SK-N-SH treated with all-trans-retinoic acid at 6 μM for 48 hours (cell line): Measurements from ENCODE around the gene TBXAS1.

ENCODE experiments used
- ATAC-seq: fragments of 200-7000 bp; cut with Tn5 transposase; 3 replicates; pipeline ENCODE4 v1.9.1; 2020; ENCODE audit warnings: mild to moderate bottlenecking, moderate library complexity
- ARNTL ChIP-seq: fragments of 450-650 bp; formaldehyde crosslinking; IDR thresholded peaks from 2 replicates; pipeline ENCODE4 v1.5.0; 2020; ENCODE audit warnings: low read depth, mild to moderate bottlenecking, moderate library complexity, borderline replicate concordance
- BACH2 ChIP-seq: fragments of 250-450 bp; sonication (Bioruptor Pico); IDR thresholded peaks from 2 replicates; pipeline ENCODE4 v1.9.0; 2021; ENCODE audit warnings: mild to moderate bottlenecking, borderline replicate concordance
- CREB5 ChIP-seq: fragments of 250-450 bp; sonication (Bioruptor Pico); IDR thresholded peaks from 2 replicates; pipeline ENCODE4 v1.5.1; 2020; ENCODE audit warnings: low read depth, mild to moderate bottlenecking, moderate library complexity
- CSDC2 ChIP-seq: fragments of 250-450 bp; sonication (Bioruptor Pico); IDR thresholded peaks from 2 replicates; pipeline ENCODE4 v1.5.0; 2020; ENCODE audit warnings: mild to moderate bottlenecking, moderate library complexity
- CSRNP3 ChIP-seq: fragments of 250-450 bp; sonication (Bioruptor Pico); IDR thresholded peaks from 2 replicates; pipeline ENCODE4 v1.5.1; 2021; ENCODE audit warnings: mild to moderate bottlenecking, moderate library complexity
- ESRRG ChIP-seq: fragments of 250-450 bp; sonication (Bioruptor Pico); IDR thresholded peaks from 2 replicates; pipeline ENCODE4 v1.6.1; 2021; ENCODE audit warnings: mild to moderate bottlenecking
- GLIS3 ChIP-seq: fragments of 250-450 bp; sonication (Bioruptor Pico); IDR thresholded peaks from 2 replicates; pipeline ENCODE4 v1.5.0; 2020; ENCODE audit warnings: mild to moderate bottlenecking, moderate library complexity
- ISL1 ChIP-seq: fragments of 250-450 bp; sonication (Bioruptor Pico); IDR thresholded peaks from 2 replicates; pipeline ENCODE4 v2.1.2; 2022; ENCODE audit warnings: mild to moderate bottlenecking, moderate library complexity
- OSR1 ChIP-seq: fragments of 250-450 bp; sonication (Bioruptor Pico); IDR thresholded peaks from 2 replicates; pipeline ENCODE4 v1.8.0; 2022; ENCODE audit warnings: moderate library complexity, mild to moderate bottlenecking, inconsistent platforms
- PATZ1 ChIP-seq: fragments of 250-450 bp; sonication (Bioruptor Pico); IDR thresholded peaks from 2 replicates; pipeline ENCODE4 v1.8.0; 2020; ENCODE audit warnings: mild to moderate bottlenecking, moderate library complexity, borderline replicate concordance
- POU6F1 ChIP-seq: fragments of 250-450 bp; sonication (Bioruptor Pico); IDR thresholded peaks from 2 replicates; pipeline ENCODE4 v1.8.0; 2021; ENCODE audit warnings: low read depth, mild to moderate bottlenecking, moderate library complexity, borderline replicate concordance
- PPARA ChIP-seq: fragments of 250-450 bp; sonication (Bioruptor Pico); IDR thresholded peaks from 2 replicates; pipeline ENCODE4 v1.5.0; 2020; ENCODE audit warnings: mild to moderate bottlenecking, borderline replicate concordance
- RARB ChIP-seq: fragments of 250-450 bp; sonication (Bioruptor Pico); IDR thresholded peaks from 2 replicates; pipeline ENCODE4 v1.8.0; 2021; ENCODE audit warnings: mild to moderate bottlenecking, moderate library complexity
- SNAI2 ChIP-seq: fragments of 250-450 bp; sonication (Bioruptor Pico); IDR thresholded peaks from 2 replicates; pipeline ENCODE4 v1.5.0; 2020; ENCODE audit warnings: mild to moderate bottlenecking, moderate library complexity
- TCF4 ChIP-seq: fragments of 250-450 bp; sonication (Bioruptor Pico); IDR thresholded peaks from 2 replicates; pipeline ENCODE4 v1.8.0; 2021; ENCODE audit warnings: mild to moderate bottlenecking, moderate library complexity, borderline replicate concordance
- TOX ChIP-seq: fragments of 250-450 bp; sonication (Bioruptor Pico); IDR thresholded peaks from 2 replicates; pipeline ENCODE4 v1.8.0; 2021; ENCODE audit warnings: mild to moderate bottlenecking, moderate library complexity, borderline replicate concordance
- ZC3H10 ChIP-seq: fragments of 250-450 bp; sonication (Bioruptor Pico); IDR thresholded peaks from 2 replicates; pipeline ENCODE4 v1.5.1; 2021; ENCODE audit warnings: mild to moderate bottlenecking, moderate library complexity
- ZFP3 ChIP-seq: fragments of 250-450 bp; sonication (Bioruptor Pico); IDR thresholded peaks from 2 replicates; pipeline ENCODE4 v1.5.0; 2020; ENCODE audit warnings: mild to moderate bottlenecking, moderate library complexity
- ZFP30 ChIP-seq: fragments of 450-650 bp; formaldehyde crosslinking; IDR thresholded peaks from 2 replicates; pipeline ENCODE4 v1.5.0; 2022; ENCODE audit warnings: mild to moderate bottlenecking, moderate library complexity
- ZNF565 ChIP-seq: fragments of 450-650 bp; formaldehyde crosslinking; conservative IDR thresholded peaks from 2 replicates; pipeline ENCODE4 v1.5.0; 2020; ENCODE audit warnings: low read depth, mild to moderate bottlenecking, moderate library complexity
- ZNF70 ChIP-seq: fragments of 450-650 bp; formaldehyde crosslinking; IDR thresholded peaks from 2 replicates; pipeline ENCODE4 v1.5.0; 2020; ENCODE audit warnings: mild to moderate bottlenecking, moderate library complexity
- ZNF8 ChIP-seq: fragments of 450-650 bp; formaldehyde crosslinking; IDR thresholded peaks from 2 replicates; pipeline ENCODE4 v1.5.0; 2020; ENCODE audit warnings: mild to moderate bottlenecking, moderate library complexity

The TBXAS1 gene

GRCh38 chr7:139989366-139990141, 160.5 kb downstream of the TBXAS1 start (continued):
- TF ChIP-seq CREB5 (CRISPR knock-in tag) (no peak), ZC3H10 (CRISPR knock-in tag) (no peak), SNAI2 (no peak), GLIS3 (CRISPR knock-in tag) (no peak), PATZ1 (no peak), ARNTL (CRISPR knock-in tag) (no peak)
- TF ChIP-seq, all 23 proteins: peak for 0

GRCh38 chr7:139990142-139990535, 161.1 kb downstream of the TBXAS1 start:
- ATAC-seq = no peak
- TF ChIP-seq ZFP3 (no peak), SNAI2 (no peak), ARNTL (CRISPR knock-in tag) (no peak), OSR1 (CRISPR knock-in tag) (no peak), ISL1 (no peak), ZC3H10 (CRISPR knock-in tag) (no peak), ZNF565 (CRISPR knock-in tag) (no peak), TCF4 (CRISPR knock-in tag) (no peak), TOX (no peak), ESRRG (no peak), POU6F1 (CRISPR knock-in tag) (no peak), PATZ1 (no peak), CSDC2 (CRISPR knock-in tag) (no peak), PPARA (CRISPR knock-in tag) (no peak), CREB5 (CRISPR knock-in tag) (no peak), ZNF8 (CRISPR knock-in tag) (no peak)

- no peak for TF ChIP-seq BACH2 (CRISPR knock-in tag)
- TF ChIP-seq ZFP3 = no peak
- TF ChIP-seq OSR1 (CRISPR knock-in tag) = no peak
- ATAC-seq = no peak
Measured at GRCh38 chr7:139990571-139991268, 161.7 kb downstream of the TBXAS1 start.

GRCh38 chr7:139991269-139991666, 162.2 kb downstream of the TBXAS1 start:
- no peak for TF ChIP-seq CSRNP3
- no peak for TF ChIP-seq ZNF8 (CRISPR knock-in tag)
- TF ChIP-seq RARB (CRISPR knock-in tag) = no peak
- TF ChIP-seq CSDC2 (CRISPR knock-in tag) = no peak
- no peak for TF ChIP-seq PPARA (CRISPR knock-in tag)
- TF ChIP-seq OSR1 (CRISPR knock-in tag) = no peak
- no peak for TF ChIP-seq ARNTL (CRISPR knock-in tag)
- TF ChIP-seq ZFP3 = no peak
- TF ChIP-seq ISL1 = no peak
- TF ChIP-seq GLIS3 (CRISPR knock-in tag) = no peak
- TF ChIP-seq ZFP30 (CRISPR knock-in tag) = no peak
- no peak for TF ChIP-seq ZNF70 (CRISPR knock-in tag)
- no peak for TF ChIP-seq CREB5 (CRISPR knock-in tag)
- no peak for TF ChIP-seq BACH2 (CRISPR knock-in tag)
- no peak for TF ChIP-seq ESRRG
- no peak for TF ChIP-seq TOX
- no peak for ATAC-seq
